Cardiac fibroblast (primary cell): ENCODE data around the gene BOC.
A peak's percentile ranks its signal among the peaks of the same experiment; 100 is the strongest.

Experiments used
- DNase-seq, 2 donors: peaks; one replicate each; pipeline versions ENCODE4 v3.0.0 to v3.0.0-alpha.2; 2010; ENCODE audit warnings: low read depth in 2 of 2
- H3K4me3 ChIP-seq, 2 donors: replicated peaks in 1 of 2; 1 replicate in 1 of 2; 2 replicates in 1 of 2; pipeline ENCODE4 v1.5.1; 2011; ENCODE audit warnings: low read depth in 2 of 2, low read length in 2 of 2, mild to moderate bottlenecking in 2 of 2, moderate library complexity in 1 of 2
- TF ChIP-seq, protein P1 (sequence below): IDR thresholded peaks from one replicate; pipeline ENCODE4 v1.5.1; 2011; ENCODE audit warnings: low read depth, mild to moderate bottlenecking, low read length, inconsistent platforms

BOC gene

DNA sequence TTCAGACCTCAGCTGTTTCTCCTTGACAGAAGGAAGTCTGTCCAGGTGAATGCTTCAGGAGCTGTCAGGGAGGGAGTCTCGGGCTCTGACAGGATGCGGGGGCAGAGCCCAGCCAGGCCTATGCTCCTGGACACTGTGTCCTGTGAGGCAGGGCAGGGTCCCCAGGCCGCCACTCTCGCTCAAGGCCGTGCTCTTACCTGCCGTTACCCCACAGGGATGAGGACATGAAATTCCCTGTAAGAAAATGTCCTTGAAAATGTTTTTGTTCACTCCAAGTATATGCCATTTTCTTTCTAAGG lies 63.9 kb downstream of the BOC start:
- TF ChIP-seq, protein P1, sequence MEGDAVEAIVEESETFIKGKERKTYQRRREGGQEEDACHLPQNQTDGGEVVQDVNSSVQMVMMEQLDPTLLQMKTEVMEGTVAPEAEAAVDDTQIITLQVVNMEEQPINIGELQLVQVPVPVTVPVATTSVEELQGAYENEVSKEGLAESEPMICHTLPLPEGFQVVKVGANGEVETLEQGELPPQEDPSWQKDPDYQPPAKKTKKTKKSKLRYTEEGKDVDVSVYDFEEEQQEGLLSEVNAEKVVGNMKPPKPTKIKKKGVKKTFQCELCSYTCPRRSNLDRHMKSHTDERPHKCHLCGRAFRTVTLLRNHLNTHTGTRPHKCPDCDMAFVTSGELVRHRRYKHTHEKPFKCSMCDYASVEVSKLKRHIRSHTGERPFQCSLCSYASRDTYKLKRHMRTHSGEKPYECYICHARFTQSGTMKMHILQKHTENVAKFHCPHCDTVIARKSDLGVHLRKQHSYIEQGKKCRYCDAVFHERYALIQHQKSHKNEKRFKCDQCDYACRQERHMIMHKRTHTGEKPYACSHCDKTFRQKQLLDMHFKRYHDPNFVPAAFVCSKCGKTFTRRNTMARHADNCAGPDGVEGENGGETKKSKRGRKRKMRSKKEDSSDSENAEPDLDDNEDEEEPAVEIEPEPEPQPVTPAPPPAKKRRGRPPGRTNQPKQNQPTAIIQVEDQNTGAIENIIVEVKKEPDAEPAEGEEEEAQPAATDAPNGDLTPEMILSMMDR, result no peak
- no peak overlapping the region for H3K4me3 ChIP-seq
- DNase-seq, result no peak

DNA sequence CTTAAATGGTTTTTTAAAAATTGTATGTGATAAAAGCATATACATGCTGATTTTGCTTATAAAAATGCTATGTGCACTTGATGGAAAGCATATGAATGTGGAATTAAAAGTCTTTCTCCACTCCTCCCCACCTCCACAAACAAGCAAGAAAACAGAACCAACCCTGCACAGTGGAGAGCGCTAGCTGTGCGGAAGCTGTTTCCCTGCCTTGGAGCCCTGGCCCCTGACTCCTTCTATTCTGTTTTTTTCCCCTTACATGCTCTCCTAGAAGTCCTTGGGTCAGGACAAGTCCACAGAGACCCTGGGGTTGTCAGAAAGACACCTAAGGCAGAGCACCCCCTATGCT lies 64.2 kb downstream of the BOC start:
- DNase-seq, result no peak
- no peak overlapping the region for H3K4me3 ChIP-seq

GRCh38 chr3:113275929-113276750 lies 64.8 kb downstream of the BOC start:
- DNase-seq, result peak; percentile 68 to 72
- peak overlapping the region; percentile 2 to 35 for H3K4me3 ChIP-seq

More for the DNA sequence above, 64.2 kb downstream of the BOC start:
- TF ChIP-seq, protein P1, result no peak

DNA sequence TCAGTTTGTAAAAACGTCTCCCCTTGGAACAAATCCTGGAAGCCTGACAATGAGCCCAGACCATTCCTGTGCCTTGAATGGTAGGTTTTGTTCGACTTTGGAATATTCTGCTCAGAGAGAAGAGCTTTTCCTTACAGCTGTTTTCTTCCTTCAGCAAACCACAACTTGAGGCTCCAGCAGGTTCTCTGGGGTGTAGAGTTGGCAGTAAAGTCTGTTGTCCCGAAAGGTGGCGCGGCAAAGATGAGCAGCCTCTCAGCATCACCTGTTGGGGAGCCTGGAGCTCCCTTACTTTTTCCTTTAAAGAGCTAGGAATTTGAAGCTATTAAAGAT lies 65.4 kb downstream of the BOC start:
- TF ChIP-seq, protein P1, result no peak
- H3K4me3 ChIP-seq, result peak overlapping the region in 1 of 2 donors; percentile 35
- DNase-seq, result no peak

More at GRCh38 chr3:113275929-113276750, 64.8 kb downstream of the BOC start:
- TF ChIP-seq, protein P1, result no peak

- TF ChIP-seq, protein P1, result no peak
- H3K4me3 ChIP-seq, result no peak overlapping the region
- no peak for DNase-seq
Observed at GRCh38 chr3:113277414-113277813, 66.1 kb downstream of the BOC start.

- no peak overlapping the region for H3K4me3 ChIP-seq
- TF ChIP-seq, protein P1, result peak; percentile 25
- no peak for DNase-seq
Observed at GRCh38 chr3:113277941-113278598, 66.7 kb downstream of the BOC start.

DNA sequence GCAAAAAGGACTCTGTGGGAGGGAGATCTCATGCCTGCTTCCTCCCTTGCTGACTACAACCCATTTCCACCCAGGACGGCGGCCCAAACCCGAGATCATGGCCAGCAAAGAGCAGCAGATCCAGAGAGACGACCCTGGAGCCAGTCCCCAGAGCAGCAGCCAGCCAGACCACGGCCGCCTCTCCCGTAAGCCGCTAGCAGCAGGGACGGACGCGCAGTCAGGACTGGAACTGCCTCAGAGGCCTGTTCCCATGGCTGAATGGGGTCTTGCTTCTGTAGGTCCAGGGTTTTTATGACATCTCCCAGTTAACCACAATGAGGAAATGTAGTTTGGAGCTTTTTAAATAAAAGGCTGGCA lies 67.2 kb downstream of the BOC start:
- H3K4me3 ChIP-seq, result no peak overlapping the region
- DNase-seq, result no peak
- TF ChIP-seq, protein P1, result no peak
